HepG2 (cell line): ENCODE measurements around the gene MACROD2.

Experiments used
- MED8 ChIP-seq: sonication (generic); formaldehyde crosslinking; IDR thresholded peaks from 2 replicates; pipeline ENCODE4 v1.8.1; 2023; ENCODE audit warnings: mild to moderate bottlenecking, missing genetic modification reagents; ENCODE audit not compliant: insufficient replicate concordance
- ZC3H4 ChIP-seq: sonication (generic); formaldehyde crosslinking; IDR thresholded peaks from 2 replicates; pipeline ENCODE4 v1.4.0; 2020; ENCODE audit warnings: missing genetic modification reagents, borderline replicate concordance
- ZNF225 ChIP-seq: sonication (generic); formaldehyde crosslinking; IDR thresholded peaks from 2 replicates; pipeline ENCODE4 v1.4.0; 2020; ENCODE audit warnings: mild to moderate bottlenecking, missing genetic modification reagents

GRCh38 chr20:15834857-15835256 lies 1839.5 kb downstream of the MACROD2 start:
- TF ChIP-seq ZNF225 (CRISPR knock-in tag): no peak
- TF ChIP-seq ZC3H4 (CRISPR knock-in tag): no peak
- no peak for TF ChIP-seq MED8 (CRISPR knock-in tag)
